Stomach (tissue), 9 donors: ENCODE results near the gene CASTOR1. TPM values are rescaled to one million over a fixed set of nuclear protein-coding genes. Genes with fewer than 3 reads are reported as not detected.

Source experiments
- DNase-seq, 2 donors: peaks; one replicate each; pipeline versions ENCODE4 v3.0.0 to v3.0.0-alpha.2; 2013 to 2019
- H3K27ac ChIP-seq, 5 donors: fragments of 200-600 bp in 4 of 5; sonication (generic) in 4 of 5; one replicate each; pipeline ENCODE4 v1.5.1; 2013 to 2019; ENCODE audit warnings: mild to moderate bottlenecking in 1 of 5, moderate library complexity in 1 of 5
- H3K27me3 ChIP-seq, 3 donors: fragments of 200-600 bp; sonication (generic); one replicate each; pipeline ENCODE4 v1.5.1; 2017 to 2019; ENCODE audit warnings: mixed run types in 1 of 3
- H3K36me3 ChIP-seq, 4 donors: fragments of 200-600 bp; sonication (generic); 1 replicate in 3 of 4; 2 replicates in 1 of 4; pipeline ENCODE4 v1.5.1; 2016 to 2019
- H3K4me1 ChIP-seq, 4 donors: fragments of 200-600 bp; sonication (generic); one replicate each; pipeline ENCODE4 v1.5.1; 2016 to 2019
- H3K4me3 ChIP-seq, 4 donors: fragments of 200-600 bp; sonication (generic) in 3 of 4; one replicate each; pipeline ENCODE4 v1.5.1; 2016 to 2019; ENCODE audit warnings: mild to moderate bottlenecking in 1 of 4
- H3K9me3 ChIP-seq, 4 donors: fragments of 200-600 bp; sonication (generic); one replicate each; pipeline ENCODE4 v1.5.1; 2016 to 2019
- CTCF ChIP-seq, 7 experiments: fragments of 450-650 bp in 4 of 7; fragments of 200-600 bp in 3 of 7; sonication (generic) in 3 of 7; IDR thresholded peaks; one replicate each; pipeline ENCODE4 v1.5.1; 2016 to 2019; ENCODE audit warnings: antibody characterized with exemption in 7 of 7, control low read depth in 2 of 7, mild to moderate bottlenecking in 1 of 7
- EP300 ChIP-seq: sonication (generic); formaldehyde crosslinking; IDR thresholded peaks from one replicate; pipeline ENCODE4 v1.6.1; 2017; ENCODE audit warnings: antibody characterized with exemption
- POLR2A ChIP-seq, 4 donors: fragments of 450-650 bp; IDR thresholded peaks; one replicate each; pipeline ENCODE4 v1.6.1; 2016; ENCODE audit warnings: antibody characterized with exemption in 4 of 4, control low read depth in 2 of 4, mild to moderate bottlenecking in 1 of 4, moderate library complexity in 1 of 4
- POLR2AphosphoS5 ChIP-seq, 3 donors: sonication (generic); formaldehyde crosslinking; IDR thresholded peaks; one replicate each; pipeline ENCODE4 v1.6.1; 2016; ENCODE audit warnings: antibody characterized with exemption in 3 of 3
- WGBS, 5 donors: extraction: QIAGEN DNeasy Blood & Tissue Kit in 3 of 5; methylation state at CpG; one replicate each; pipeline versions ENCODE4 v1.1.5 to v1.1.7; 2013 to 2018; 5-methylcytosine and 5-hydroxymethylcytosine counted together
- intact Hi-C: fragments of 100-400 bp; cut with DNase I; formaldehyde crosslinking; loops from one replicate; pipeline ENCODE4 v1.15.1; 2023; ENCODE audit warnings: low total_unique reads
- polyA plus RNA-seq, 3 donors: library from polyadenylated mRNA; stranded (reverse); fragments of 200-250 nt; gene quantifications; one replicate each; pipeline ENCODE4 v1.2.3, GENCODE V29; 2013
- total RNA-seq, 5 donors: library from RNA; depleted of rRNA; stranded (reverse); fragments of >200 nt; gene quantifications; one replicate each; pipeline versions ENCODE4 v1.1.0 to v1.2.3, GENCODE V29; 2014 to 2016
- donor health status: healthy with polysubstance abuse.
- donor health status: Bipolar disorder and iron deficiency.
- donor health status: healthy.

CASTOR1 gene
- total and polyA plus RNA-seq, 8 donors, result 1.2 to 57.8 (median 5.3) TPM

- H3K9me3 ChIP-seq, result no peaks in the 10 kb centered on the region
- no peak for TF ChIP-seq EP300
- TF ChIP-seq POLR2AphosphoS5 (IDR thresholded peaks at IDR 0.05), result no peak
- TF ChIP-seq CTCF (IDR thresholded peaks at IDR 0.05), result no peak
- no peak for TF ChIP-seq POLR2A (IDR thresholded peaks at IDR 0.05)
- H3K27me3 ChIP-seq, result peaks cover 0 to 14% (median 0%) of the 10 kb centered on the region in 3 donors
- intact Hi-C loops, result loop anchor here (5.0 kb wide), 1 partner anchor 141 kb away; no protein-coding TSS in a partner anchor
- peak; percentile 43 to 92 for DNase-seq
- H3K27ac ChIP-seq, result peak overlapping the region; percentile 7 to 64 (median 57)
- H3K4me3 ChIP-seq, result no peak overlapping the region
- peaks cover 27 to 73% (median 42%) of the 10 kb centered on the region in 4 donors for H3K4me1 ChIP-seq
- H3K36me3 ChIP-seq, result no peaks in the 10 kb centered on the region
- WGBS, 5 donors, result 15 to 42% (median 27%) methylated on average over 21 to 22 of the region's 22 CpGs
These were observed 36.0 kb downstream of the CASTOR1 start for GRCh38 chr22:30253205-30253852.

- H3K9me3 ChIP-seq, result no peaks in the 10 kb centered on the region
- no peak for TF ChIP-seq POLR2A (IDR thresholded peaks at IDR 0.05)
- no peak for TF ChIP-seq CTCF (IDR thresholded peaks at IDR 0.05)
- TF ChIP-seq POLR2AphosphoS5 (IDR thresholded peaks at IDR 0.05), result no peak
- TF ChIP-seq EP300, result no peak
- peak; percentile 41 to 70 for DNase-seq
- peaks cover 0 to 22% (median 0%) of the 10 kb centered on the region in 3 donors for H3K27me3 ChIP-seq
- intact Hi-C loops, result loop anchor here (5.0 kb wide), 1 partner anchor 140 kb away; no protein-coding TSS in a partner anchor
- peak overlapping the region; percentile 7 to 64 (median 57) for H3K27ac ChIP-seq
- 52 to 64% (median 62%) methylated on average over 22 of the region's 22 CpGs for WGBS, 5 donors
- no peaks in the 10 kb centered on the region for H3K36me3 ChIP-seq
- H3K4me1 ChIP-seq, result peaks cover 27 to 73% (median 42%) of the 10 kb centered on the region in 4 donors
- H3K4me3 ChIP-seq, result no peak overlapping the region
These were observed 36.7 kb downstream of the CASTOR1 start for GRCh38 chr22:30252411-30253204.

GRCh38 chr22:30251711-30252110 lies 37.6 kb downstream of the CASTOR1 start:
- Histone ChIP-seq H3K27me3 (peaks cover 0 to 30% (median 6%) of the 10 kb centered on the region in 3 donors), H3K4me1 (peaks cover 27 to 81% (median 48%) of the 10 kb centered on the region in 4 donors), H3K36me3 (no peaks in the 10 kb centered on the region), H3K9me3 (no peaks in the 10 kb centered on the region), H3K27ac (peak overlapping the region in 2 of 5 donors; percentile 9 to 62), H3K4me3 (no peak overlapping the region)
- WGBS, 5 donors, result 72 to 82% (median 80%) methylated on average over 10 of the region's 10 CpGs
- TF ChIP-seq EP300 (no peak), POLR2A (IDR thresholded peaks at IDR 0.05) (no peak), CTCF (IDR thresholded peaks at IDR 0.05) (no peak), POLR2AphosphoS5 (IDR thresholded peaks at IDR 0.05) (no peak)
- intact Hi-C loops, result loop anchor here (5.0 kb wide), 1 partner anchor 139 kb away; no protein-coding TSS in a partner anchor
- DNase-seq, result no peak

- 22 to 65% (median 46%) methylated on average over 6 to 12 of the region's 12 CpGs for WGBS, 5 donors
- H3K27me3 ChIP-seq, result peaks cover 0 to 40% (median 14%) of the 10 kb centered on the region in 3 donors
- H3K27ac ChIP-seq, result peak overlapping the region in 3 of 5 donors; percentile 9 to 62 (median 25)
- no peaks in the 10 kb centered on the region for H3K36me3 ChIP-seq
- DNase-seq, result peak; percentile 38 to 63
- intact Hi-C loops, result loop anchor here (5.0 kb wide), 1 partner anchor 138 kb away; no protein-coding TSS in a partner anchor
- no peak overlapping the region for H3K4me3 ChIP-seq
- no peak for TF ChIP-seq POLR2A (IDR thresholded peaks at IDR 0.05)
- no peak for TF ChIP-seq POLR2AphosphoS5 (IDR thresholded peaks at IDR 0.05)
- no peaks in the 10 kb centered on the region for H3K9me3 ChIP-seq
- peaks cover 27 to 83% (median 50%) of the 10 kb centered on the region in 4 donors for H3K4me1 ChIP-seq
These were observed 38.5 kb downstream of the CASTOR1 start for GRCh38 chr22:30250661-30251267.
